Caki2 (cell line): ENCODE results near the gene BEAN1. TPM values are rescaled to one million over a fixed set of nuclear protein-coding genes. Genes with fewer than 3 reads are reported as not detected.

Experiments used
- DNase-seq: peaks from one replicate; pipeline ENCODE4 v3.0.0-alpha.2; 2015; ENCODE audit warnings: low read depth
- in situ Hi-C: cut with HindIII; loops from 2 replicates; pipeline ENCODE4 v1.10.0; 2016; ENCODE audit warnings: low sequenced_read_pairs, low pct_unique_long_range_greater_than_20kb, mixed read lengths
- total RNA-seq: library from RNA; depleted of rRNA; stranded (reverse); fragments of >200 nt; shearing (Covaris generic); gene quantifications from 2 replicates; pipeline ENCODE4 v1.2.3, GENCODE V29; 2014; ENCODE audit warnings: low replicate concordance; rRNA removed

The BEAN1 gene
- total RNA-seq, 1 experiment from 2014 or later = 1.9 TPM

- DNase-seq = peak; percentile 94
- in situ Hi-C loops = no loop called here
Observed at GRCh38 chr16:66521951-66522771, 95.1 kb downstream of the BEAN1 start.

- DNase-seq = no peak
- in situ Hi-C loops = no loop called here
Observed at GRCh38 chr16:66522816-66523590, 95.9 kb downstream of the BEAN1 start.

- no peak for DNase-seq
- in situ Hi-C loops = no loop called here
Observed at GRCh38 chr16:66523861-66524354, 96.8 kb downstream of the BEAN1 start.

- no peak for DNase-seq
- in situ Hi-C loops = no loop called here
Observed at GRCh38 chr16:66524601-66525164, 97.6 kb downstream of the BEAN1 start.

- in situ Hi-C loops = no loop called here
- DNase-seq = no peak
Observed at GRCh38 chr16:66525396-66526180, 98.5 kb downstream of the BEAN1 start.

GRCh38 chr16:66528294-66528693, 101.2 kb downstream of the BEAN1 start:
- no peak for DNase-seq
- in situ Hi-C loops = no loop called here

- in situ Hi-C loops = no loop called here
- DNase-seq = no peak
Observed at GRCh38 chr16:66529475-66529874, 102.4 kb downstream of the BEAN1 start.

Other genes with a start within 250 kb of the BEAN1 start
- gene CDH5, start 60.6 kb upstream of the BEAN1 start, total RNA-seq = not detected in 2 replicates
- gene TK2, start 122.8 kb downstream of the BEAN1 start, total RNA-seq = 18.2 and 20.6 TPM in 2 replicates
- gene CKLF, start 125.3 kb downstream of the BEAN1 start, total RNA-seq = 128 and 135 TPM in 2 replicates
- gene CMTM1, start 139.1 kb downstream of the BEAN1 start, total RNA-seq = 0.52 and 1.5 TPM in 2 replicates
- gene CMTM2, start 152.2 kb downstream of the BEAN1 start, total RNA-seq = not detected in 2 replicates
- 46.9 and 68.3 TPM in 2 replicates for gene CMTM3, start 177.4 kb downstream of the BEAN1 start, total RNA-seq